ENCODE measurements around the gene TRMT1.

Gene TRMT1

GRCh38 chr19:13069415-13070359, 46.9 kb downstream of the TRMT1 start:
- no peak for DNase-seq

GRCh38 chr19:13068085-13068846, 48.3 kb downstream of the TRMT1 start:
- no peak for DNase-seq

GRCh38 chr19:13066933-13067807, 49.4 kb downstream of the TRMT1 start:
- DNase-seq: no peak

GRCh38 chr19:13066226-13066625, 50.3 kb downstream of the TRMT1 start:
- DNase-seq: no peak

GRCh38 chr19:13064092-13064489, 52.4 kb downstream of the TRMT1 start:
- DNase-seq: no peak

GRCh38 chr19:13063461-13064091, 53.0 kb downstream of the TRMT1 start:
- DNase-seq: no peak

GRCh38 chr19:13062317-13062716, 54.2 kb downstream of the TRMT1 start:
- no peak for DNase-seq

GRCh38 chr19:13060964-13061927, 55.3 kb downstream of the TRMT1 start:
- peak; percentile 75 for DNase-seq

- no peak for DNase-seq
Measured at GRCh38 chr19:13060233-13060963, 56.1 kb downstream of the TRMT1 start.

- DNase-seq: no peak
Measured at GRCh38 chr19:13058951-13059660, 57.4 kb downstream of the TRMT1 start.

GRCh38 chr19:13057744-13058143, 58.8 kb downstream of the TRMT1 start:
- DNase-seq: no peak

- DNase-seq: no peak
Measured at GRCh38 chr19:13057147-13057572, 59.4 kb downstream of the TRMT1 start.

- no peak for DNase-seq
Measured at GRCh38 chr19:13056052-13056660, 60.4 kb downstream of the TRMT1 start.

- DNase-seq: no peak
Measured at GRCh38 chr19:13055213-13056051, 61.1 kb downstream of the TRMT1 start.
